HepG2 (cell line): ENCODE results near the gene CNTN5.

ENCODE experiments used
- FOXA1 ChIP-seq, 2 experiments: fragments of 450-650 bp in 1 of 2; sonication (generic) in 1 of 2; formaldehyde crosslinking in 1 of 2; IDR thresholded peaks; 2 replicates each; pipeline versions ENCODE4 v1.4.0 to v1.6.1; 2016 to 2020; ENCODE audit warnings: missing genetic modification reagents in 1 of 2
- RARG ChIP-seq: sonication (generic); formaldehyde crosslinking; IDR thresholded peaks from 2 replicates; pipeline ENCODE4 v1.4.0; 2020; ENCODE audit warnings: low read depth, mild to moderate bottlenecking, missing genetic modification reagents

GRCh38 chr11:100141201-100141600, 1120.5 kb downstream of the CNTN5 start:
- TF ChIP-seq RARG (no peak), FOXA1 (IDR thresholded peaks at IDR 0.05) (no peak), FOXA1 (CRISPR knock-in tag; IDR thresholded peaks at IDR 0.05) (no peak)
